RWPE2 (cell line): ENCODE results near the gene BHLHE40.

ENCODE experiments used
- ATAC-seq: fragments of 200-7000 bp; cut with Tn5 transposase; 3 replicates; pipeline ENCODE4 v1.9.1; 2021; ENCODE audit warnings: low read depth
- DNase-seq: peaks from one replicate; pipeline ENCODE4 v3.0.0-alpha.2; 2020; ENCODE audit warnings: low spot score
- H3K27ac ChIP-seq: fragments of 450-650 bp; 2 replicates; pipeline ENCODE4 v1.5.1; 2017; ENCODE audit warnings: mild to moderate bottlenecking; ENCODE audit not compliant: poor library complexity, severe bottlenecking
- H3K27me3 ChIP-seq: fragments of 250-450 bp; sonication (Bioruptor Pico); 2 replicates; pipeline ENCODE4 v1.5.1; 2021; ENCODE audit warnings: mild to moderate bottlenecking, moderate library complexity; ENCODE audit not compliant: insufficient read depth, poor library complexity, severe bottlenecking
- H3K36me3 ChIP-seq: fragments of 250-450 bp; sonication (Bioruptor Pico); 2 replicates; pipeline ENCODE4 v1.5.1; 2020; ENCODE audit warnings: low read depth, mild to moderate bottlenecking, moderate library complexity
- H3K4me1 ChIP-seq: fragments of 250-450 bp; sonication (Bioruptor Pico); 2 replicates; pipeline ENCODE4 v1.5.1; 2021; ENCODE audit warnings: mild to moderate bottlenecking, moderate library complexity; ENCODE audit not compliant: insufficient read depth, poor library complexity, severe bottlenecking
- H3K4me3 ChIP-seq: fragments of 250-450 bp; sonication (Bioruptor Pico); 2 replicates; pipeline ENCODE4 v1.5.1; 2021; ENCODE audit warnings: mild to moderate bottlenecking, moderate library complexity; ENCODE audit not compliant: severe bottlenecking
- H3K9me3 ChIP-seq: fragments of 250-450 bp; sonication (Bioruptor Pico); 2 replicates; pipeline ENCODE4 v1.5.1; 2021; ENCODE audit warnings: mild to moderate bottlenecking, moderate library complexity; ENCODE audit not compliant: severe bottlenecking
- CTCF ChIP-seq: fragments of 450-650 bp; IDR thresholded peaks from one replicate; pipeline ENCODE4 v1.5.1; 2017; ENCODE audit warnings: mild to moderate bottlenecking, moderate library complexity; ENCODE audit not compliant: poor library complexity, severe bottlenecking

BHLHE40 gene

GRCh38 chr3:4980229-4981203, 1.3 kb downstream of the BHLHE40 start:
- H3K27ac ChIP-seq = peak overlapping the region; percentile 98
- no peaks in the 10 kb centered on the region for H3K9me3 ChIP-seq
- peaks cover 31% of the 10 kb centered on the region for H3K4me1 ChIP-seq
- peak; percentile 89 for TF ChIP-seq CTCF
- no peaks in the 10 kb centered on the region for H3K27me3 ChIP-seq
- H3K4me3 ChIP-seq = peak overlapping the region; percentile 95
- peak; percentile 87 for DNase-seq
- peaks cover 60% of the 10 kb centered on the region for H3K36me3 ChIP-seq
- ATAC-seq = peak; percentile 7

GRCh38 chr3:4981294-4981664, 2.0 kb downstream of the BHLHE40 start:
- Histone ChIP-seq H3K36me3 (peaks cover 60% of the 10 kb centered on the region), H3K27ac (peak overlapping the region; percentile 98), H3K4me3 (peak overlapping the region; percentile 95), H3K9me3 (no peaks in the 10 kb centered on the region), H3K4me1 (peaks cover 38% of the 10 kb centered on the region), H3K27me3 (no peaks in the 10 kb centered on the region)
- DNase-seq (no peak), ATAC-seq (no peak)
- no peak for TF ChIP-seq CTCF

GRCh38 chr3:4981665-4982494, 2.6 kb downstream of the BHLHE40 start:
- Histone ChIP-seq H3K4me3 (peak overlapping the region; percentile 95), H3K9me3 (no peaks in the 10 kb centered on the region), H3K4me1 (peaks cover 40% of the 10 kb centered on the region), H3K27me3 (no peaks in the 10 kb centered on the region), H3K36me3 (peaks cover 60% of the 10 kb centered on the region), H3K27ac (peak overlapping the region; percentile 98)
- peak; percentile 42 for TF ChIP-seq CTCF
- DNase-seq = no peak
- no peak for ATAC-seq

- peaks cover 37% of the 10 kb centered on the region for H3K4me1 ChIP-seq
- no peak for TF ChIP-seq CTCF
- no peak for ATAC-seq
- H3K27me3 ChIP-seq = no peaks in the 10 kb centered on the region
- no peaks in the 10 kb centered on the region for H3K9me3 ChIP-seq
- peak overlapping the region; percentile 98 for H3K27ac ChIP-seq
- no peak for DNase-seq
- H3K36me3 ChIP-seq = peaks cover 60% of the 10 kb centered on the region
- H3K4me3 ChIP-seq = peak overlapping the region; percentile 95
Measured at GRCh38 chr3:4982773-4983738, 3.8 kb downstream of the BHLHE40 start.
